Omental fat pad (tissue), 4 donors: ENCODE data around the gene CCDC51. TPM values are rescaled to one million over a fixed set of nuclear protein-coding genes. Genes with fewer than 3 reads are reported as not detected.

Source experiments
- ATAC-seq: fragments of 150-250 bp; one replicate; pipeline ENCODE4 v1.9.1; 2016; ENCODE audit warnings: mild to moderate bottlenecking, moderate library complexity; ENCODE audit not compliant: low FRiP score
- DNase-seq: peaks from one replicate; pipeline ENCODE4 v3.0.0-alpha.2; 2019; ENCODE audit warnings: low spot score
- total RNA-seq, 4 donors: library from RNA; depleted of rRNA; stranded (reverse); fragments of >200 nt; gene quantifications; one replicate each; pipeline ENCODE4 v1.1.0, GENCODE V29; 2016
- TF ChIP-seq, protein P1 (sequence below), 3 donors: fragments of 450-650 bp; IDR thresholded peaks; one replicate each; pipeline ENCODE4 v1.5.1; 2016 to 2017; ENCODE audit warnings: antibody characterized with exemption in 3 of 3, mild to moderate bottlenecking in 3 of 3, moderate library complexity in 2 of 3

The CCDC51 gene
- total RNA-seq, 4 donors from 2014 or later = 11.6 to 15.1 (median 13.6) TPM

DNA sequence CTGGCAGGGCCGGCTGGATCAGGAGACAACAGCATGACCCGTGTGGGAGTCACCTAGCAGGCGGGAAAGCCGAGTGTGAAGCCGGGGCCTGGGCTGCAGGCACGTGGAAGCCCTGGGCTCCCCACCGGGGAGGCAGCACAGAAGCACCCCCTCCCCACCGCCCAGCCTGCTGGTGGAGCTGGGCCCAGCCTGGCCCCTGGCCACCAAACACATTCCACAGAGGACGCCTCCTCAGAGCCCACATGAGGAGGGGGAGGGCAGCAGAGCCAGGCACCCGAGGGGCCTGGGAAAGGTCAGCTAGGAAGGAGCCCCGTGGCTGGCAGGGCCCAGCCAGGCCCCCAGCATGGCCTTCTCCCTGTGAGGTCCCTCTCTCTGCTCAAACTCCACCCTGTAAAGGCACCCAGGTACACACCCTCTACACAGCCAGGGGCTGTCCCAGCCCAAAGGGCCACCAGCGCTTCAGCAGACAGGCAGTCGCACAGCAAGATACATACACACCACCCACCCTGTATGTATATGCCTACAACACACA lies 14.6 kb downstream of the CCDC51 start:
- ATAC-seq = peak; percentile 31
- no peak for DNase-seq
- TF ChIP-seq, protein P1, sequence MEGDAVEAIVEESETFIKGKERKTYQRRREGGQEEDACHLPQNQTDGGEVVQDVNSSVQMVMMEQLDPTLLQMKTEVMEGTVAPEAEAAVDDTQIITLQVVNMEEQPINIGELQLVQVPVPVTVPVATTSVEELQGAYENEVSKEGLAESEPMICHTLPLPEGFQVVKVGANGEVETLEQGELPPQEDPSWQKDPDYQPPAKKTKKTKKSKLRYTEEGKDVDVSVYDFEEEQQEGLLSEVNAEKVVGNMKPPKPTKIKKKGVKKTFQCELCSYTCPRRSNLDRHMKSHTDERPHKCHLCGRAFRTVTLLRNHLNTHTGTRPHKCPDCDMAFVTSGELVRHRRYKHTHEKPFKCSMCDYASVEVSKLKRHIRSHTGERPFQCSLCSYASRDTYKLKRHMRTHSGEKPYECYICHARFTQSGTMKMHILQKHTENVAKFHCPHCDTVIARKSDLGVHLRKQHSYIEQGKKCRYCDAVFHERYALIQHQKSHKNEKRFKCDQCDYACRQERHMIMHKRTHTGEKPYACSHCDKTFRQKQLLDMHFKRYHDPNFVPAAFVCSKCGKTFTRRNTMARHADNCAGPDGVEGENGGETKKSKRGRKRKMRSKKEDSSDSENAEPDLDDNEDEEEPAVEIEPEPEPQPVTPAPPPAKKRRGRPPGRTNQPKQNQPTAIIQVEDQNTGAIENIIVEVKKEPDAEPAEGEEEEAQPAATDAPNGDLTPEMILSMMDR (IDR thresholded peaks at IDR 0.05) = no peak

DNA sequence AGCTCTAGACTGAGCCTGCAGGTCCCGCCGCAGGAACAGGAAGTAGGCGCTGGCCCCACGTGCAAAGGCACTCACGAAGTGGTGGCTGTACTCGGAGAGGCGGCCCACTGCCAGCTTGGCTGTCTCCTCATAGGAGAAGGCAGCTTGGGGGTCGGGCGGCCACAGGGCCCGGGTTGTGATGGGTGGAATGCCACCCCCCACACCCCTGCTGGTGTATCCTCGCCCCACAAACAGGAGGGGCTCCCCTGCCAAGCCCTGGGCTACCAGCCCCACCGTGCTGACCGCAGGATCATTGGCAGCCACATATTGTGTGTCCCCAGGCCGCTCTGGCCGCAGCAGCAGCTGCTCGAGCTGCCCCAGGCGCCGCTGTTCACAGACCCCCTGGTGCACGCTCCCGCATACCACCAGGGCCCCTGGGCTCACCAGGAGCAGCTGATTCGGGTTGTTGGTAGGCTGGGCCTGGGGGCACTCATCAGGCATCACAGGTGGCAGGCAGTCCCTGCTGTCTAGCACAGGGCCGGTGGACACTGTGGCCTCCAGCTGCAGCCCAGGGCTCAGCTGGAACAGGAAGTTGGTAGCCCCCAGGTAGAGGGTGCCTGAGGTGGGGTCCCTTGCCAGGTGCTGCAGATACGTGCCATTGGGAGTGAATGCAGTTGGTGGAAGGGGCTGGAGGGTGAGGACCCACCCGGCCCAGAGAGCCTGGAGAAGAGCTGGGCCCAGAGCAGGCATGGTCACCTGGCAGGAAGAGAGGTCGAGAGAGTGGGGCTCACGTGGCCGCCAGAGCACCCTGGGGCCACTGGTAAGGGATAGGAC lies 15.8 kb downstream of the CCDC51 start:
- no peak for DNase-seq
- ATAC-seq = no peak
- TF ChIP-seq, protein P1 (IDR thresholded peaks at IDR 0.05) = no peak

DNA sequence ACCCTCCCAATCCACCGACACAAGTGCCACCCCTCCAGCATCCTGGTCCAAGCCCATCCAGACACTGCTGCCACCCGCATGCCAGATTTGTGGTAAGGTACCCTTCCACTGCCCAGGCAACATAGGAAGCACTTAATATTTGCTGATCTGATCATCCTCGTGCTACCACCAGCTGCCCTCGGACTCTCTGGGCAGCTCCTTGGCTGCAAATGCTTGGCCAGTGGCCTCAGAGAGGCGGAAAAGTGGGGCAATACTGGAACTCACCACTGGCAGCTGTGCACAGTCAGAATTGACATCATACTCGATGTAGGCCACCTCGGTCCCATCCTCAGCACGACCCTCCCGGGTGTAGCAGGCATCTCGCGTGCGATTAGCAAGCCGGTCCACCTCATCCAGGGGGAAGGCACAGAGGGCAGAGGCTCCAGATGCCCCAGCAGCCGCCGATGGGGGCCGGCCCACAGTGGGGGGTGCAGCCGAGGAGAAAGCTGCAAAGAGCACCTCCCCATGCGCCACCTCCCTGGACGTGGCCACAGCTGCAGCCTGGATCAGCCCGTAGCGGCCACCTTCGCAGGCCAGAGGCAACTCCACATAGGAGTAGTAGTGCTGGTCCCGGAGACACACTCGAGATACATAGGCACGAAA lies 16.6 kb downstream of the CCDC51 start:
- TF ChIP-seq, protein P1 (IDR thresholded peaks at IDR 0.05) = no peak
- no peak for ATAC-seq
- DNase-seq = no peak

DNA sequence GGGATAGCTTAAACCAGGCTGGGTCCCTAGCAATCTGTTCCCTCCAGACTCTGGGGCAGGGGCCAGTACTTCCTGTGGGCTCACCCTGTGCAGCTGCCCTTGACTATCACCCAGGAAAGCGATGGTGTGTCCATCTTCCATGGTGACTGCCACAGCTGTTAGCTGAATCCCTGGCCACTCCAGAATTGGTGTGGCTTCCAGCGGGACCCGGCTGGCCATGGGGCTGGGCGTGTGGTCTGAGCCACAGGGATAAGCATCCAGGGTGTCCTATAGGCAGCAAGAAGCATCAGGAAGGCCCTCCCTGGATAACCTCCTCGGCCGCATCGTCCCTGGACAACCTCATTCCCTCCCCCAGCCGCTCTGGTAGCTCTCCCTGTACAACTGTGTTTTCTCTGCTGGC lies 17.2 kb downstream of the CCDC51 start:
- DNase-seq (no peak), ATAC-seq (no peak)

DNA sequence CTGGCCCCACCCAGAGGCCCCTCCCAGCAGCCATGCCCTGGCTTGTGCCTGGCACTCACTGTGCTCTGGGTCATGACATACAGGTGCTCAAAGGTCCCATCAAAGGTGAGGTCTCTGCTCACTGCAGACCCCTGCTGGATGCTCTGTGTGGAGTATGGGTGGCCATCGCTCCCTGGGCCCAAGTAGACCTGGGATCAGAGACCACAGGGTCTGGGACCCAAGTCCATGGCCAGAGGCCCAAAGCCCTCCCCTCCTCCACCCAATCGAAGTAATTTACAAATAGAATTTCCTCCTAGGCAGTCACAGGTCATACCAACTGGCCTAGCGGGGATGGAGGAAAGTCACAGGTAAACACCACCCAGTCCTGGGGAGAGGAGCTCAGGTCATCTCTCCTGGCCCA lies 17.6 kb downstream of the CCDC51 start:
- DNase-seq = no peak
- no peak for ATAC-seq
- TF ChIP-seq, protein P1 (IDR thresholded peaks at IDR 0.05) = no peak

More for the DNA sequence above, 17.2 kb downstream of the CCDC51 start:
- TF ChIP-seq, protein P1 (IDR thresholded peaks at IDR 0.05) = no peak

DNA sequence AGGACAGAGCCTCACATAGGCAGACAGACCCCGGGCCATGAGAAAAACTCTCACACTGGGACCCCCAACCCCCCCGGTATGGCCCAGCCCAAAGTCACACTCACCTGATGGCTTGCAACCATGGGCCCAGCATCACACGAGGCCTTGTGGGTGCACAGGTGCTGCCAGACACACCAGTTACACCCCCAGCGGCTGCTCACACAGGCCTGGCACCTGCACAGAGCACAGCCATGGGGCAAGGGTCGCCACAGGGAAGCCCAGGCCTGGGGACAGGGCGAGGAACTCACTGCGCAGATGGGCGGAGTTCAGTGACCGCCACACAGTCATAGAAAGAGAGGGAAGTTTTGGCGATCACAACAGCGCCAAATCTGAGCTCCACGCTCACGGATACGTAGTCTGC lies 19.4 kb downstream of the CCDC51 start:
- TF ChIP-seq, protein P1 (IDR thresholded peaks at IDR 0.05) = no peak
- DNase-seq = no peak
- ATAC-seq = no peak
